ENCODE data around the gene FBLN1. TPM values are rescaled to one million over a fixed set of nuclear protein-coding genes. Genes with fewer than 3 reads are reported as not detected.

Gene FBLN1
- total and polyA plus RNA-seq, 9 of the 15 experiments (the other 6 are each of a cell fraction or from before 2014, with no cell fraction given) = 0.66 TPM; not detected in 8

- TF ChIP-seq ZEB2 (IDR thresholded peaks at IDR 0.05) (no peak), ZNF668 (CRISPR knock-in tag; IDR thresholded peaks at IDR 0.05) (no peak), PHF21A (IDR thresholded peaks at IDR 0.05; ENCODE audit: borderline replicate concordance, low read depth) (no peak), ZNF175 (CRISPR knock-in tag; IDR thresholded peaks at IDR 0.05; ENCODE audit: low read depth) (no peak), LEF1 (IDR thresholded peaks at IDR 0.05) (no peak), ZNF740 (CRISPR knock-in tag; IDR thresholded peaks at IDR 0.05) (no peak), ZNF740 (tag; IDR thresholded peaks at IDR 0.05) (no peak), ZNF551 (CRISPR knock-in tag; IDR thresholded peaks at IDR 0.05) (no peak), RB1 (IDR thresholded peaks at IDR 0.05; ENCODE audit: low read depth) (no peak), MLX (CRISPR knock-in tag; conservative IDR thresholded peaks at IDR 0.05) (no peak), GTF2B (IDR thresholded peaks at IDR 0.05; ENCODE audit: extremely low read depth, insufficient read length) (no peak), CCAR2 (IDR thresholded peaks at IDR 0.05; ENCODE audit: low read depth, low read length) (no peak), PHB2 (IDR thresholded peaks at IDR 0.05; ENCODE audit: low read depth) (no peak), RFX1 (IDR thresholded peaks at IDR 0.05) (no peak), FOXJ3 (CRISPR knock-in tag; IDR thresholded peaks at IDR 0.05) (no peak), ZNF511 (CRISPR knock-in tag; IDR thresholded peaks at IDR 0.05) (no peak), NR1H2 (CRISPR knock-in tag; IDR thresholded peaks at IDR 0.05) (no peak), SMAD1 (IDR thresholded peaks at IDR 0.05; ENCODE audit: low read depth, low read length, partially characterized antibody) (no peak), ZNF263 (CRISPR knock-in tag; IDR thresholded peaks at IDR 0.05; ENCODE audit: borderline replicate concordance) (no peak), THRA (IDR thresholded peaks at IDR 0.05) (no peak), MED1 (CRISPR knock-in tag; IDR thresholded peaks at IDR 0.05; ENCODE audit: borderline replicate concordance) (no peak), SOX6 (IDR thresholded peaks at IDR 0.05) (peak; percentile 49; the same call in 1 of the 2 replicates), NFYB (IDR thresholded peaks at IDR 0.05; ENCODE audit: extremely low read depth, insufficient read length) (no peak), ZKSCAN8 (CRISPR knock-in tag; IDR thresholded peaks at IDR 0.05) (no peak), MAFK (IDR thresholded peaks at IDR 0.05; ENCODE audit: low read length) (peak; percentile 49; the same call in 1 of the 2 replicates), RCOR1 (IDR thresholded peaks at IDR 0.05; ENCODE audit: borderline replicate concordance in 1 of 2, low read depth in 2 of 2, low read length in 2 of 2) (peak in 1 of 2 experiments; percentile 91; a peak in 2 of 4 replicates), TCF7 (IDR thresholded peaks at IDR 0.05; ENCODE audit: borderline replicate concordance) (no peak)
These were observed 46.5 kb downstream of the FBLN1 start (continued) for GRCh38 chr22:45548991-45549761.

Data from K562 (cell line).